ENCODE results near the gene OXNAD1. TPM values are rescaled to one million over a fixed set of nuclear protein-coding genes. Genes with fewer than 3 reads are reported as not detected.

OXNAD1 gene
- total and polyA plus RNA-seq, 2 of the 13 experiments (the other 11 are each of a cell fraction or from before 2014, with no cell fraction given), result 9.9 to 18.8 TPM

DNA sequence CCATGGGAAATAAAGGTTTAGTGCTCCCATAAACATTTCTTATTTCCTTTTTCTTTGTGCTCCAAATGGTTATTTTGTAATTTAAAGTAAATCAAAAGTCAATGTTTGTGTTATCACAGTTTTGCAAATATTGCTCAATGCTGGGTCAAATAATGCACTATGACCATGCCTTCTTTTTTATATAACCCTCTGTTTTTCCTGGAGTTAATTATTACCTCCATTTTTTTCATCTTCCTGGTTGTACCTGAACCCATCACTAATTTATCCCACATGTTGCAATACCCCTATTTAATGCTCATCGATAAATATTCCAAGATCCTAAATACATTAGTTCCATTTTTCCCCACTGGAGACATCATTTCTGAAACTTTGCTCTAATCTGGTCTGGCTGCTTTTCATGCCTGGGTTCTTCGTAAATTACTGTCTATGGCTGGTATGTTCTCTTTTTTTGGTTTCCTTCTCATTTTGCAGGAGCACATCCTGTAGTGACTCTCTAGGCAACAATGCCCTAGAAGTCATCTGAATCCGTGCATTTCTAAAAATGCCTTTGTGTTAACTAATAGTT is 66.4 kb downstream of the OXNAD1 start (continued):
- TF ChIP-seq EP300 (IDR thresholded peaks at IDR 0.05; ENCODE audit: low read depth in 2 of 2, low read length in 2 of 2) (peak in 1 of 2 experiments; percentile 84; a peak in 2 of 4 replicates), EP300 (CRISPR knock-in tag; IDR thresholded peaks at IDR 0.05; ENCODE audit: borderline replicate concordance) (no peak; the same call in 1 of the 2 replicates), PAWR (CRISPR knock-in tag; IDR thresholded peaks at IDR 0.05; ENCODE audit: borderline replicate concordance) (no peak), ISL2 (CRISPR knock-in tag; IDR thresholded peaks at IDR 0.05) (peak; percentile 89), FOXO1 (CRISPR knock-in tag; IDR thresholded peaks at IDR 0.05) (peak; percentile 29; the same call in 1 of the 2 replicates), ZNF282 (IDR thresholded peaks at IDR 0.05; ENCODE audit: partially characterized antibody) (no peak), ZNF10 (CRISPR knock-in tag; IDR thresholded peaks at IDR 0.05; ENCODE audit: borderline replicate concordance, low read depth) (no peak), KDM1A (CRISPR knock-in tag; IDR thresholded peaks at IDR 0.05) (peak; percentile 36), HNRNPLL (IDR thresholded peaks at IDR 0.05; ENCODE audit: low read depth, low read length, poor library complexity, severe bottlenecking) (no peak), FOXP1 (IDR thresholded peaks at IDR 0.05) (no peak), FOXP1 (CRISPR knock-in tag; IDR thresholded peaks at IDR 0.05) (peak; percentile 80; the same call in 1 of the 2 replicates), ELF1 (CRISPR knock-in tag; IDR thresholded peaks at IDR 0.05) (peak; percentile 29; the same call in 1 of the 2 replicates), CHD4 (IDR thresholded peaks at IDR 0.05; ENCODE audit: borderline replicate concordance, low read length) (peak; percentile 97; the same call in 1 of the 2 replicates), GATAD2A (CRISPR knock-in tag; IDR thresholded peaks at IDR 0.05) (peak; percentile 65; the same call in 1 of the 2 replicates), SMC3 (IDR thresholded peaks at IDR 0.05; ENCODE audit: low read length) (no peak), FOXA3 (CRISPR knock-in tag; IDR thresholded peaks at IDR 0.05) (peak; percentile 91), HDAC6 (IDR thresholded peaks at IDR 0.05; ENCODE audit: low read depth, low read length) (no peak), ONECUT2 (CRISPR knock-in tag; IDR thresholded peaks at IDR 0.05) (peak; percentile 68), RARA (CRISPR knock-in tag; IDR thresholded peaks at IDR 0.05) (peak; percentile 70)
- TF ChIP-seq, protein P1, sequence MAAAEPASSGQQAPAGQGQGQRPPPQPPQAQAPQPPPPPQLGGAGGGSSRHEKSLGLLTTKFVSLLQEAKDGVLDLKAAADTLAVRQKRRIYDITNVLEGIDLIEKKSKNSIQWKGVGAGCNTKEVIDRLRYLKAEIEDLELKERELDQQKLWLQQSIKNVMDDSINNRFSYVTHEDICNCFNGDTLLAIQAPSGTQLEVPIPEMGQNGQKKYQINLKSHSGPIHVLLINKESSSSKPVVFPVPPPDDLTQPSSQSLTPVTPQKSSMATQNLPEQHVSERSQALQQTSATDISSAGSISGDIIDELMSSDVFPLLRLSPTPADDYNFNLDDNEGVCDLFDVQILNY (CRISPR knock-in tag; conservative IDR thresholded peaks at IDR 0.05), result no peak
- TF ChIP-seq, protein P2, sequence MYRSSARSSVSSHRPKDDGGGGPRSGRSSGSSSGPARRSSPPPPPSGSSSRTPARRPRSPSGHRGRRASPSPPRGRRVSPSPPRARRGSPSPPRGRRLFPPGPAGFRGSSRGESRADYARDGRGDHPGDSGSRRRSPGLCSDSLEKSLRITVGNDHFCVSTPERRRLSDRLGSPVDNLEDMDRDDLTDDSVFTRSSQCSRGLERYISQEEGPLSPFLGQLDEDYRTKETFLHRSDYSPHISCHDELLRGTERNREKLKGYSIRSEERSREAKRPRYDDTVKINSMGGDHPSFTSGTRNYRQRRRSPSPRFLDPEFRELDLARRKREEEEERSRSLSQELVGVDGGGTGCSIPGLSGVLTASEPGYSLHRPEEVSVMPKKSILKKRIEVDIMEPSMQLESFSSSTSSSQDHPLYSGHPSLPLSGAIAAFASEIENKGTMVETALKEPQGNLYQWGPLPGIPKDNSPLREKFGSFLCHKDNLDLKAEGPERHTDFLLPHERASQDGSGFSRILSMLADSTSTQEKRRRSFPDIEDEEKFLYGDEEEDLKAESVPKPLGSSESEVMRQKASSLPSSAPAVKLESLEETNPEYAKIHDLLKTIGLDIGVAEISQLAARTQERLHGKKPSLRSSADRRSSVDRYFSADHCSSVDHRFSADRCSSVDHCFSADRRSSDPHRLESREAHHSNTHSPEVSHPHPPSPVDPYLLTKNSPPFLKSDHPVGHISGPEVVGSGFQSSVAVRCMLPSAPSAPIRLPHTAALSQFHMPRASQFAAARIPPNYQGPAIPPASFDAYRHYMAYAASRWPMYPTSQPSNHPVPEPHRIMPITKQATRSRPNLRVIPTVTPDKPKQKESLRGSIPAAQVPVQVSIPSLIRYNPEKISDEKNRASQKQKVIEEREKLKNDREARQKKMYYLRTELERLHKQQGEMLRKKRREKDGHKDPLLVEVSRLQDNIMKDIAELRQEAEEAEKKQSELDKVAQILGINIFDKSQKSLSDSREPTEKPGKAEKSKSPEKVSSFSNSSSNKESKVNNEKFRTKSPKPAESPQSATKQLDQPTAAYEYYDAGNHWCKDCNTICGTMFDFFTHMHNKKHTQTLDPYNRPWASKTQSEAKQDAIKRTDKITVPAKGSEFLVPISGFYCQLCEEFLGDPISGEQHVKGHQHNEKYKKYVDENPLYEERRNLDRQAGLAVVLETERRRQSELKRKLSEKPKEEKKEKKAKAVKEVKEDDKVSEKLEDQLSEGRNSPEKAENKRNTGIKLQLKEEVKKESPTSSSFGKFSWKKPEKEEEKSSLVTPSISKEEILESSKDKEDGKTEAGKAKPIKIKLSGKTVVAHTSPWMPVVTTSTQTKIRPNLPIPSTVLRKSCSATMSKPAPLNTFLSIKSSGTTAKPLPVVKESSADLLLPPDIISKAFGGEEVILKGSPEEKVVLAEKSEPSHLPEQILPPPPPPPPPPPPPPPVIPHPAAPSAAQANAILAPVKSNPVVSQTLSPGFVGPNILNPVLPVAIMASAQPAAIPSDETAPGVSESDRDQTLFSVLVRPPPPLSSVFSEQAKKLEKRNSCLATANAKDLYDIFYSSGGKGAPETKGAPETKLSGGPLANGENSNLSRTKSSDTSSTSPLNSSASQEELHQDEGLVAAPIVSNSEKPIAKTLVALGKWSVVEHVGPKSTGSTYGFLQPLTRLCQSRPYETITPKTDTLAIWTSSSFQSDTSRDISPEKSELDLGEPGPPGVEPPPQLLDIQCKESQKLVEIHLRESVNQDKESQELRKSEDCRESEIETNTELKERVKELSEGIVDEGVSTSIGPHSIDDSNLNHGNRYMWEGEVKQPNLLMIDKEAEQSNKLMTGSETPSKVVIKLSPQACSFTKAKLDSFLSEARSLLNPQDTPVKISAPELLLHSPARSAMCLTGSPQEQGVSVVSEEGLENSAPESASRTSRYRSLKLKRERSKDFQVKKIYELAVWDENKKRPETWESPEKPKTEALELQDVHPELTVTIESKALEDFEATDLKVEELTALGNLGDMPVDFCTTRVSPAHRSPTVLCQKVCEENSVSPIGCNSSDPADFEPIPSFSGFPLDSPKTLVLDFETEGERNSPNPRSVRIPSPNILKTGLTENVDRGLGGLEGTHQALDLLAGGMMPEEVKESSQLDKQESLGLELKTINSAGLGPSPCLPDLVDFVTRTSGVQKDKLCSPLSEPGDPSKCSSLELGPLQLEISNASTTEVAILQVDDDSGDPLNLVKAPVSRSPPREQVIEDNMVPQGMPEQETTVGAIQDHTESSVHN (CRISPR knock-in tag; IDR thresholded peaks at IDR 0.05), result no peak
- TF ChIP-seq, protein P3, sequence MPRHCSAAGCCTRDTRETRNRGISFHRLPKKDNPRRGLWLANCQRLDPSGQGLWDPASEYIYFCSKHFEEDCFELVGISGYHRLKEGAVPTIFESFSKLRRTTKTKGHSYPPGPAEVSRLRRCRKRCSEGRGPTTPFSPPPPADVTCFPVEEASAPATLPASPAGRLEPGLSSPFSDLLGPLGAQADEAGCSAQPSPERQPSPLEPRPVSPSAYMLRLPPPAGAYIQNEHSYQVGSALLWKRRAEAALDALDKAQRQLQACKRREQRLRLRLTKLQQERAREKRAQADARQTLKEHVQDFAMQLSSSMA (CRISPR knock-in tag; IDR thresholded peaks at IDR 0.05), result no peak

All from HepG2 (cell line).